Measurements from ENCODE around the gene ZNF516.

Gene ZNF516

GRCh38 chr18:76457957-76458356, 37.1 kb downstream of the ZNF516 start:
- Histone ChIP-seq H4K20me1 (ENCODE audit: insufficient read depth, low read length) (no peaks in the 10 kb centered on the region), H3K4me1 (ENCODE audit: insufficient read depth, low read length) (no peaks in the 10 kb centered on the region), H2AFZ (ENCODE audit: low read depth, low read length) (no peak overlapping the region), H3K9me3 (ENCODE audit: insufficient read depth, low read length, severe bottlenecking) (no peaks in the 10 kb centered on the region), H3K79me2 (ENCODE audit: insufficient read depth, low read length) (no peaks in the 10 kb centered on the region), H3K27me3 (ENCODE audit: insufficient read depth, low read length, poor library complexity) (peaks cover 13% of the 10 kb centered on the region), H3K36me3 (ENCODE audit: insufficient read depth, low read length) (no peaks in the 10 kb centered on the region), H3K9ac (ENCODE audit: low read depth, low read length) (no peak overlapping the region), H3K4me3 (ENCODE audit: low read depth in 1 of 2, low read length in 2 of 2) (no peak overlapping the region), H3K4me2 (ENCODE audit: insufficient read depth, low read length) (no peak overlapping the region), H3K27ac (ENCODE audit: low read length) (no peak overlapping the region)
- ATAC-seq (ENCODE audit: insufficient read depth, low read depth): no peak
- no peak for DNase-seq
- TF ChIP-seq CTCF (IDR thresholded peaks at IDR 0.05; ENCODE audit: borderline replicate concordance, extremely low read depth, low read length, poor library complexity, severe bottlenecking): no peak
- TF ChIP-seq EZH2 (IDR thresholded peaks at IDR 0.05; ENCODE audit: borderline replicate concordance, low read depth, low read length, severe bottlenecking): no peak

DNA sequence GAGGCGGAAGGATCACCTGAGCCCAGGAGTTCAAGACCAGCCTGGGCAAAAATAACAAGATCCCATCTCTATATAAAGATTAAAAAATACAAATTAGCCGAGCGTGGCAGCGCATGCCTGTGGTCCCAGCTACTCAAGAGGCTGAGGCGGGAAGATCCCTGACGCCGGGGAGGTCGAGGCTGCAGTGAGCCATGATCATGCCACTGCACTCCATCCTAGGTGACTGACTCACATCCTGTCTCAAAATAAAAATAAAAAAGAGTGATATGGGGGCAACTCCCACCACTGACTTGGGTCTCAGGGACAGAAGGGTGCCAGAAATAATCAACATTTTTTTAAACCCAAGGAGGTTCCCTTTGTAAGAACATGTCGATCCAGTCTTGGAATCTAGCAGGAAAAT, 37.6 kb downstream of the ZNF516 start:
- Histone ChIP-seq H2AFZ (ENCODE audit: low read depth, low read length) (no peak overlapping the region), H3K4me1 (ENCODE audit: insufficient read depth, low read length) (no peaks in the 10 kb centered on the region), H3K36me3 (ENCODE audit: insufficient read depth, low read length) (no peaks in the 10 kb centered on the region), H3K9ac (ENCODE audit: low read depth, low read length) (no peak overlapping the region), H3K4me2 (ENCODE audit: insufficient read depth, low read length) (no peak overlapping the region), H3K9me3 (ENCODE audit: insufficient read depth, low read length, severe bottlenecking) (no peaks in the 10 kb centered on the region), H3K4me3 (ENCODE audit: low read depth in 1 of 2, low read length in 2 of 2) (no peak overlapping the region), H3K79me2 (ENCODE audit: insufficient read depth, low read length) (no peaks in the 10 kb centered on the region), H3K27me3 (ENCODE audit: insufficient read depth, low read length, poor library complexity) (peaks cover 14% of the 10 kb centered on the region), H4K20me1 (ENCODE audit: insufficient read depth, low read length) (no peaks in the 10 kb centered on the region), H3K27ac (ENCODE audit: low read length) (no peak overlapping the region)
- no peak for TF ChIP-seq CTCF (IDR thresholded peaks at IDR 0.05; ENCODE audit: borderline replicate concordance, extremely low read depth, low read length, poor library complexity, severe bottlenecking)
- TF ChIP-seq EZH2 (IDR thresholded peaks at IDR 0.05; ENCODE audit: borderline replicate concordance, low read depth, low read length, severe bottlenecking): no peak
- no peak for DNase-seq
- no peak for ATAC-seq (ENCODE audit: insufficient read depth, low read depth)

- Histone ChIP-seq H3K36me3 (ENCODE audit: insufficient read depth, low read length) (no peaks in the 10 kb centered on the region), H2AFZ (ENCODE audit: low read depth, low read length) (no peak overlapping the region), H3K4me3 (ENCODE audit: low read depth in 1 of 2, low read length in 2 of 2) (no peak overlapping the region), H4K20me1 (ENCODE audit: insufficient read depth, low read length) (no peaks in the 10 kb centered on the region), H3K4me1 (ENCODE audit: insufficient read depth, low read length) (no peaks in the 10 kb centered on the region), H3K9me3 (ENCODE audit: insufficient read depth, low read length, severe bottlenecking) (no peaks in the 10 kb centered on the region), H3K27ac (ENCODE audit: low read length) (no peak overlapping the region), H3K9ac (ENCODE audit: low read depth, low read length) (no peak overlapping the region), H3K4me2 (ENCODE audit: insufficient read depth, low read length) (no peak overlapping the region), H3K79me2 (ENCODE audit: insufficient read depth, low read length) (no peaks in the 10 kb centered on the region), H3K27me3 (ENCODE audit: insufficient read depth, low read length, poor library complexity) (peaks cover 14% of the 10 kb centered on the region)
- DNase-seq (no peak), ATAC-seq (ENCODE audit: insufficient read depth, low read depth) (no peak)
- TF ChIP-seq CTCF (IDR thresholded peaks at IDR 0.05; ENCODE audit: borderline replicate concordance, extremely low read depth, low read length, poor library complexity, severe bottlenecking) (no peak), EZH2 (IDR thresholded peaks at IDR 0.05; ENCODE audit: borderline replicate concordance, low read depth, low read length, severe bottlenecking) (no peak)
Observed at GRCh38 chr18:76456823-76457222, 38.2 kb downstream of the ZNF516 start.
